ENCODE data around the gene MFSD6L. TPM values are rescaled to one million over a fixed set of nuclear protein-coding genes. Genes with fewer than 3 reads are reported as not detected.

Gene MFSD6L
- total RNA-seq, 4 donors from 2014 or later: 0.17 to 0.22 TPM; not detected in 2

- TF ChIP-seq, protein P1, sequence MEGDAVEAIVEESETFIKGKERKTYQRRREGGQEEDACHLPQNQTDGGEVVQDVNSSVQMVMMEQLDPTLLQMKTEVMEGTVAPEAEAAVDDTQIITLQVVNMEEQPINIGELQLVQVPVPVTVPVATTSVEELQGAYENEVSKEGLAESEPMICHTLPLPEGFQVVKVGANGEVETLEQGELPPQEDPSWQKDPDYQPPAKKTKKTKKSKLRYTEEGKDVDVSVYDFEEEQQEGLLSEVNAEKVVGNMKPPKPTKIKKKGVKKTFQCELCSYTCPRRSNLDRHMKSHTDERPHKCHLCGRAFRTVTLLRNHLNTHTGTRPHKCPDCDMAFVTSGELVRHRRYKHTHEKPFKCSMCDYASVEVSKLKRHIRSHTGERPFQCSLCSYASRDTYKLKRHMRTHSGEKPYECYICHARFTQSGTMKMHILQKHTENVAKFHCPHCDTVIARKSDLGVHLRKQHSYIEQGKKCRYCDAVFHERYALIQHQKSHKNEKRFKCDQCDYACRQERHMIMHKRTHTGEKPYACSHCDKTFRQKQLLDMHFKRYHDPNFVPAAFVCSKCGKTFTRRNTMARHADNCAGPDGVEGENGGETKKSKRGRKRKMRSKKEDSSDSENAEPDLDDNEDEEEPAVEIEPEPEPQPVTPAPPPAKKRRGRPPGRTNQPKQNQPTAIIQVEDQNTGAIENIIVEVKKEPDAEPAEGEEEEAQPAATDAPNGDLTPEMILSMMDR (IDR thresholded peaks at IDR 0.05; ENCODE audit: low read depth): no peak
These were observed 7.2 kb upstream of the MFSD6L start for GRCh38 chr17:8806253-8806925.

DNA sequence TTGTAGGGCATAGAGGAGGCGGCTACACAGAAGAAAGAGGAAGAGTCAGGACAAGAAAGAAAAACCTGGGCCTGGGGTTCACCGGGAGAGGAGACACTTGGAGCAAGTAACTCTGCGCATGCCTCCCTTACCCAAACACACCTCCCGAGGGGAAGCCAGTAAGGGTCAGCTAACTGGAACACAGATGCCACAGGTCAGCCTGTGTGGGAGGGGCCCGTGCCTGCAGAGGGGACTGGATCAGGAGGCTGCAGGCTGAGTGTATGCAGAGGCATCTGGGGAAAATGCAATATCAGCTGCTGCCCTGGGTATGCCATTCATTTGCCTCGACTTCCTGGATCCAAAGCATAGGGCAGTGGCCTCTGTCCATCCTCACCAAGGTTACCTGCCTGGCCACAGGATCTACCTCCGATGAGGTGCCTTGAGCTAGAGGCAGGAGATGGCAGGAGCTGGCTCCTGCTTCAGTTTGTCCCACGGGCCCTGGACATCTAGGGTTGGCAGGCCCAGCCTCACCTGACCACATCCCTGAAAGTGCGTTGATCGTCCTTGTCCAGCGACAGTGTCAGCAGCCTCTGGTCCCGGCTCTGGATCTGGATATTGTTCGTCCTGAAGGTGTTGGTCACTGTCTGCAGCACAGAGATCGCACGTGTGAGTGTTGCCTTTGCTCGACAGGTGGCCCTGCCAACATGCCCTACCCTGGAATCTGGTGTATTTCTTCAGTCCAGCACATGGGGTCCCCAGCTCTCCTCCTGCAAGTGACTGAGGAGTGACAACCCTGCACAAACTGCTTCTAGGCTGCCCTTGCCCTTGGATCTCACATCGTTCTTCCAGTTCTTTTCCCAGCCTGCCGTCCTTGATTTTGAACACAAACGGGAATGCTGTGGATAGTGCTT lies 4.6 kb upstream of the MFSD6L start:
- TF ChIP-seq, protein P1 (IDR thresholded peaks at IDR 0.05; ENCODE audit: low read depth): no peak

GRCh38 chr17:8801135-8801840 lies 2.1 kb upstream of the MFSD6L start:
- TF ChIP-seq, protein P1 (IDR thresholded peaks at IDR 0.05; ENCODE audit: low read depth): no peak

- TF ChIP-seq, protein P1 (IDR thresholded peaks at IDR 0.05; ENCODE audit: low read depth): no peak
These were observed 1.5 kb upstream of the MFSD6L start for GRCh38 chr17:8800656-8801055.

DNA sequence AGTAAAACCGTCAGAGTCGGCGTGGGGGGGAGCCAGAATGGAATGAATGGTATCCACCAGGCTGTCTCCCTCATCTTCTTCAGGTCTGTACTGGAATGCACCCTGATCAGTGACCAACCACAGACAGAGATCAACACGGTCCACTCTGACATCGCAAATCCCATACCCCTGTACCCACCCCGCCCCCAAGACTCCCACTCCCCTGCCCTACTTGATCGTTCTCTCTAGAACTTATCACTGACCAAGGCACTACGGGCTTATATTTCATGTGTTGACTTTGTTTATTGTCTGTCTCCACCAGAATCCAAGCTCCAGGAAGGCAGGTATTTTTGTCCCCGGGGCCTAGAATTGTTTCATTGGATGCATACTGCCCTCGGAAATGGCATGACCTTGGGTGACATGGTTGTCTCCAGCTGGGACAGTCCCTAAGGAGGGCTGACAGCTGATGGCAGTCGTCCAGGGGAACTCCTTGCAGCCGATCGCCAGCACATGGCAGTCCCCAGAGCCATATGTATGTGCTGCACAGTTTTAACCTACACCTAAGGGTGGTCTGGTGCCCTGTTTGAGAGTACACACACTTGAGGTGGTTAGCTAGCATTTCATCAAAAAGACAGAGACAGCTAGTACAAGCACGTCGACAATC lies 526 bp upstream of the MFSD6L start:
- TF ChIP-seq, protein P1 (IDR thresholded peaks at IDR 0.05; ENCODE audit: low read depth): no peak

DNA sequence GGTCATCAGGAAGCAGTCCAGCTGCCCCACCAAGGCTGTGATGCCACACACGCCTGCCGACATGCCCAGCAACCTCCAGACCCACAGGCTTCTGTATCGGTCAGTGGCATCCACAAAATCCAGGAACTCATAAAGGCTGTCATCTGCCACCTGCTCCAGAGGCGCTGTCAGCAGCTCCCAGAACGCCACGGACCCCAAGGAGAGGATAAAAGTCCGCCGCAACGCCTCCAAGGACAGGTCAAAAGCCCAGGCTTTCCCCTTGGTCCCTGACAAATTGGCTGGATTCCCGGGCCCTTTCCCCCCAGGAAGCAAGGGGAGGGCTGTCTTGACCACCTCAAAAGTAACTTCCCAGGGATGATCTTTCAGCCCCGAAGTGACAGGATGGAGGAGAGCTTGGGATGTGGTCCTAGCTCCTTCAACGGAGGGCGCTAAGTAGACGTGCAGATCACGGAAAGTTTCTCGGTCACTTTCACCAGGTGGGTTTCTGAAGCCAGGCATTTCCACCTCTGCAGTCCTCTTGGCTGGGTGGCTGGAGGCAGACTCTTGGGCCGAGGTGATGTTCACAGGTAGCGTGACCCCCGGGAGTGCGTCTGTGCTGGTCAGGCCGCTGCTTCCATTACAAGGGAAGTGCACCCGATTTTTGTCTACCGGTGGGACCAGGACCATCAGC lies 854 bp downstream of the MFSD6L start:
- TF ChIP-seq, protein P1 (IDR thresholded peaks at IDR 0.05; ENCODE audit: low read depth): no peak
